B cell (primary cell): Measurements from ENCODE around the gene PDCD11.

Experiments used
- CTCF ChIP-seq: fragments of 200-600 bp; IDR thresholded peaks from one replicate; pipeline ENCODE4 v1.8.0; 2022; ENCODE audit warnings: antibody characterized with exemption, mild to moderate bottlenecking
- EZH2 ChIP-seq: IDR thresholded peaks from 2 replicates; pipeline ENCODE4 v1.6.1; 2012; ENCODE audit warnings: borderline replicate concordance, low read depth, mild to moderate bottlenecking, moderate library complexity, low read length; ENCODE audit not compliant: insufficient read depth, poor library complexity, severe bottlenecking

GRCh38 chr10:103472005-103472404, 75.6 kb downstream of the PDCD11 start:
- no peak for TF ChIP-seq CTCF
- TF ChIP-seq EZH2 = no peak
